ENCODE measurements around the gene OST4. TPM values are rescaled to one million over a fixed set of nuclear protein-coding genes. Genes with fewer than 3 reads are reported as not detected.

The OST4 gene
- polyA plus RNA-seq, 1 donor (not counting 4 experiments of a cell fraction or from before 2014, with no cell fraction given): 393 TPM

DNA sequence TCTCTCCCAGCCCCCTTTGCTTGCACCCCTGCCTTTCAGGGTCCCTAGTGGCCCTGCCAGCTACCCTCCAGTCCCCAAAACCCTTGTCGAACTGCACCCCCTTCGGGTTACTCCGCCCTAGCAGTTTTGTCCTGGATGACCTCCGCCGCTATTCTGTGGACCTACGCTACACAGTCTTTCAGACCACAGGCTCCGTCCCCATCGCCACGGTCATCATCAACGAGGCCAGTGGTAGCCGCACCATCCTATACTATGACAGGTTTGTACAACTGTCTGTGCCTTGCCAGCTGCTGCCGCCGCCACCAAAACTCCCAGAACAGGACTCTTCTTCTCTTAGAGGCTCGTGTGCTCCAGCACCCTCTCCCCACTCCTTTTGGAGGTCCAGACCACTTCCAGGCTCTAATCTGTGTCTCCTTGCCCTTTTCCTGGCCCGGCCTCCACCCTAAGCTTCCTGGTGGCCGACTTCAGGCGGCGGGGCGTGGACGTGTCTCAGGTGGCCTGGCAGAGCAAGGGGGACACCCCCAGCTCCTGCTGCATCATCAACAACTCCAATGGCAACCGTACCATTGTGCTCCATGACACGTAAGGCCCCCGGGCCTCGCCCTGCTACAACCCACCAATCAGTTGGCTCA, 23.0 kb upstream of the OST4 start:
- Histone ChIP-seq H3K4me3 (ENCODE audit: control insufficient read depth in 2 of 3, extremely low read depth in 1 of 3, insufficient read depth in 2 of 3, low read depth in 1 of 3, low read length in 3 of 3) (no peak overlapping the region), H3K27ac (ENCODE audit: control insufficient read depth, insufficient read depth, low read length) (no peak overlapping the region), H3K9me1 (ENCODE audit: control insufficient read depth, extremely low read depth, insufficient read depth, low read length) (no peaks in the 10 kb centered on the region), H3K36me3 (ENCODE audit: control insufficient read depth in 2 of 2, extremely low read depth in 1 of 2, insufficient read depth in 2 of 2, low read length in 2 of 2) (no peaks in the 10 kb centered on the region), H3K9ac (ENCODE audit: control insufficient read depth, extremely low read depth, insufficient read depth, low read length) (no peak overlapping the region), H3K4me2 (ENCODE audit: control insufficient read depth, extremely low read depth, insufficient read depth, low read depth, low read length) (no peak overlapping the region), H3K27me3 (ENCODE audit: control insufficient read depth, extremely low read depth, insufficient read depth, low read length) (no peaks in the 10 kb centered on the region), H2AFZ (ENCODE audit: control insufficient read depth, low read length) (no peak overlapping the region), H4K20me1 (ENCODE audit: control insufficient read depth, extremely low read depth, insufficient read depth, low read length) (peaks cover 2% of the 10 kb centered on the region), H3K79me2 (ENCODE audit: control insufficient read depth, insufficient read depth, low read length) (no peaks in the 10 kb centered on the region), H3K9me3 (ENCODE audit: control insufficient read depth, low read depth, low read length) (no peaks in the 10 kb centered on the region), H3K4me1 (ENCODE audit: control insufficient read depth, extremely low read depth, insufficient read depth, low read length) (peaks cover 4% of the 10 kb centered on the region)
- TF ChIP-seq EZH2 (IDR thresholded peaks at IDR 0.05; ENCODE audit: low read length): no peak
- TF ChIP-seq, protein P1, sequence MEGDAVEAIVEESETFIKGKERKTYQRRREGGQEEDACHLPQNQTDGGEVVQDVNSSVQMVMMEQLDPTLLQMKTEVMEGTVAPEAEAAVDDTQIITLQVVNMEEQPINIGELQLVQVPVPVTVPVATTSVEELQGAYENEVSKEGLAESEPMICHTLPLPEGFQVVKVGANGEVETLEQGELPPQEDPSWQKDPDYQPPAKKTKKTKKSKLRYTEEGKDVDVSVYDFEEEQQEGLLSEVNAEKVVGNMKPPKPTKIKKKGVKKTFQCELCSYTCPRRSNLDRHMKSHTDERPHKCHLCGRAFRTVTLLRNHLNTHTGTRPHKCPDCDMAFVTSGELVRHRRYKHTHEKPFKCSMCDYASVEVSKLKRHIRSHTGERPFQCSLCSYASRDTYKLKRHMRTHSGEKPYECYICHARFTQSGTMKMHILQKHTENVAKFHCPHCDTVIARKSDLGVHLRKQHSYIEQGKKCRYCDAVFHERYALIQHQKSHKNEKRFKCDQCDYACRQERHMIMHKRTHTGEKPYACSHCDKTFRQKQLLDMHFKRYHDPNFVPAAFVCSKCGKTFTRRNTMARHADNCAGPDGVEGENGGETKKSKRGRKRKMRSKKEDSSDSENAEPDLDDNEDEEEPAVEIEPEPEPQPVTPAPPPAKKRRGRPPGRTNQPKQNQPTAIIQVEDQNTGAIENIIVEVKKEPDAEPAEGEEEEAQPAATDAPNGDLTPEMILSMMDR (optimal IDR thresholded peaks at IDR 0.05 in 1 of 3, IDR thresholded peaks at IDR 0.05 in 1 of 3, conservative IDR thresholded peaks at IDR 0.05 in 1 of 3; ENCODE audit: extremely low read depth in 1 of 3, insufficient read depth in 2 of 3, low read length in 3 of 3): no peak
- FAIRE-seq (no peak), DNase-seq (ENCODE audit: low read depth, low spot score) (no peak)
- dilution Hi-C loops (cut with MboI; ENCODE audit: extremely low pct_ligation_motif_present, low sequenced_read_pairs): no loop called here

DNA sequence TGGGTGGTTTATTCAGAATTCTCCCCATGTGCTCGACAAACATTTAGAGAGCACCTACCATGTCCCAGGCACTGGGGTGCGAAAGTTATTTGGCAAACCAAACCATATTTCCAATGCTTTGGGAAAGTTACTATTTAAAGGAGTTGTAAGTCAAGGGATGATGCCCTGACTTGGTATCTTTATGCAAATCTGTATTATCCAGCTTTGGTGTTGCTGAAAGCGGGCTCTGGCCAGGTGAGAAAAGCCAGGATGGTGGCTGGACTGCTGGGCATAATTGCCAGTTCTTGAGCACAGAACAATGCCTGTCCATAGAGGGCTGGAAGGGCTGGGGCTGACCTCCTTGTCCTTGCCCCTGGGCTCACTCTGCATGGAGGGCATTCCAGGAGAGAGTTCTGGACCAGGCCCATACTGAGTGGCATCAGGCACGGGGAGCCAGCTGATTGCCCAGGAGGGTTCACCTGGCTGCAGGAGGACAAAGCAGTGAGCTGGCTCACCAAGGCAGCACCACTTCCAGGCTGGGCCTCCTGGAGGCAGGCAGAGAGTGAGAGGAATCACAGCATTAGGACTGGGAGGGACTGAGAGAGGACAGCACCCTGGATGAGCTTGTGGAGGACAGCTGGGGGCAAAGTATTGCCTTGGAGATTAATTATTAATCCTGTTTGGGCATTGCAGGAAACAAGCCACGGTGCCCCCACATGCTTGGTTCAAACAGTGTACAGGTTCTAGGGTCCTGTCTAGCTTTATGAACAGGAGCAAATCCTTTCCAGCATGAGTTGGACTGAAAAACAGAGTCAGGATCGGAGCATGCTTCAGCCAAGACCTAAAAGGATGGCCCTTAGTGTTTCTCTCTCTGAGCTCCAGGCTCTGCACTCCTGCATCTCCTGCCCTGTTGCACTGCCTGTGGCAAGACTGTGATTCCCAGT, 22.2 kb upstream of the OST4 start:
- TF ChIP-seq EZH2 (IDR thresholded peaks at IDR 0.05; ENCODE audit: low read length): no peak
- TF ChIP-seq, protein P1 (optimal IDR thresholded peaks at IDR 0.05 in 1 of 3, IDR thresholded peaks at IDR 0.05 in 1 of 3, conservative IDR thresholded peaks at IDR 0.05 in 1 of 3; ENCODE audit: extremely low read depth in 1 of 3, insufficient read depth in 2 of 3, low read length in 3 of 3): no peak
- peaks cover 4% of the 10 kb centered on the region for H3K4me1 ChIP-seq (ENCODE audit: control insufficient read depth, extremely low read depth, insufficient read depth, low read length)
- H3K79me2 ChIP-seq (ENCODE audit: control insufficient read depth, insufficient read depth, low read length): no peaks in the 10 kb centered on the region
- no peak for FAIRE-seq
- DNase-seq (ENCODE audit: low read depth, low spot score): no peak
- H2AFZ ChIP-seq (ENCODE audit: control insufficient read depth, low read length): no peak overlapping the region
- H3K36me3 ChIP-seq (ENCODE audit: control insufficient read depth in 2 of 2, extremely low read depth in 1 of 2, insufficient read depth in 2 of 2, low read length in 2 of 2): no peaks in the 10 kb centered on the region
- dilution Hi-C loops (cut with MboI; ENCODE audit: extremely low pct_ligation_motif_present, low sequenced_read_pairs): no loop called here
- no peaks in the 10 kb centered on the region for H3K9me3 ChIP-seq (ENCODE audit: control insufficient read depth, low read depth, low read length)
- no peak overlapping the region for H3K9ac ChIP-seq (ENCODE audit: control insufficient read depth, extremely low read depth, insufficient read depth, low read length)
- H3K9me1 ChIP-seq (ENCODE audit: control insufficient read depth, extremely low read depth, insufficient read depth, low read length): no peaks in the 10 kb centered on the region
- H4K20me1 ChIP-seq (ENCODE audit: control insufficient read depth, extremely low read depth, insufficient read depth, low read length): no peaks in the 10 kb centered on the region
- H3K4me3 ChIP-seq (ENCODE audit: control insufficient read depth in 2 of 3, extremely low read depth in 1 of 3, insufficient read depth in 2 of 3, low read depth in 1 of 3, low read length in 3 of 3): no peak overlapping the region
- H3K4me2 ChIP-seq (ENCODE audit: control insufficient read depth, extremely low read depth, insufficient read depth, low read depth, low read length): no peak overlapping the region
- H3K27me3 ChIP-seq (ENCODE audit: control insufficient read depth, extremely low read depth, insufficient read depth, low read length): no peaks in the 10 kb centered on the region
- no peak overlapping the region for H3K27ac ChIP-seq (ENCODE audit: control insufficient read depth, insufficient read depth, low read length)
